HG02840 (cell line): ENCODE results near the gene OSTM1.

Experiments used
- ATAC-seq: cut with Tn5 transposase; IDR thresholded peaks from one replicate; pipeline ENCODE4 v1.9.1; 2021; ENCODE audit warnings: mild to moderate bottlenecking, moderate library complexity, moderate number of reproducible peaks; ENCODE audit not compliant: unreplicated experiment, low FRiP score

OSTM1 gene, protein sequence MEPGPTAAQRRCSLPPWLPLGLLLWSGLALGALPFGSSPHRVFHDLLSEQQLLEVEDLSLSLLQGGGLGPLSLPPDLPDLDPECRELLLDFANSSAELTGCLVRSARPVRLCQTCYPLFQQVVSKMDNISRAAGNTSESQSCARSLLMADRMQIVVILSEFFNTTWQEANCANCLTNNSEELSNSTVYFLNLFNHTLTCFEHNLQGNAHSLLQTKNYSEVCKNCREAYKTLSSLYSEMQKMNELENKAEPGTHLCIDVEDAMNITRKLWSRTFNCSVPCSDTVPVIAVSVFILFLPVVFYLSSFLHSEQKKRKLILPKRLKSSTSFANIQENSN

DNA sequence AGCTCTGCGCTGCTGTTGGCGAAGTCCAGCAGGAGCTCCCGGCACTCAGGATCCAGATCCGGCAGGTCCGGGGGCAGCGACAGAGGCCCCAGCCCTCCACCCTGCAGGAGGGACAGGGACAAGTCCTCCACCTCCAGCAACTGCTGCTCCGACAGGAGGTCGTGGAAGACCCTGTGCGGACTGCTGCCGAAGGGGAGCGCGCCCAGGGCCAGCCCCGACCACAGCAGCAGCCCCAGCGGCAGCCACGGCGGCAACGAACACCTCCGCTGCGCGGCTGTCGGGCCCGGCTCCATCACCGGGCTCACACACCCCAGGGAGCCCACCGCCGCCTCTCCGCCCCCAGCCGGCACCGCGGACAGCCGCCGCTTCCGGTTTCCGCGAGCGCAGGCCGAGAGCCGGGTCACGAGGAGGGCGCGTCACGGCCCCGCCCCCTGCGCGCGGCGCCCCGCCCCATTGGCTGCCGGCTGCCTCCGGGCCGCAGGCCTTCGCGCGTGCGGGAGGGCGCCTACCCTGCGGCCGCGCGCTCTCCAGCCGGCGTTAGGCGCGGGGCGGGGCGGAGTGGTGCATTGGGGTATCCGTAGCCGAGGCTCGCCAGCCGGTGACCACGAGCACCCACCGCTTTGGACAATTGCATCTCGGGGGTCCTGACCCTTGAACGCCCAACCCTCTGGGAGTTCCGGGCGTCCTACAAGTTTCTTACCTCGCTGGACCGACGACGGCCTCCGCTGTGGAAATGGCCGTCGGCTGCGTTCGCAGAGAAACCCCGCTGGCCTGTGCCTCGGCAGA, at the start of gene OSTM1:
Gene OSTM1, minus strand, starts transcription at position 383 of the 786 bp plus-strand sequence. Its CDS starts 90 bp downstream, at position 293.
- ATAC-seq: peak; percentile 93

- no peak for ATAC-seq
Observed at GRCh38 chr6:108123946-108124345, 49.4 kb upstream of the OSTM1 start.

DNA sequence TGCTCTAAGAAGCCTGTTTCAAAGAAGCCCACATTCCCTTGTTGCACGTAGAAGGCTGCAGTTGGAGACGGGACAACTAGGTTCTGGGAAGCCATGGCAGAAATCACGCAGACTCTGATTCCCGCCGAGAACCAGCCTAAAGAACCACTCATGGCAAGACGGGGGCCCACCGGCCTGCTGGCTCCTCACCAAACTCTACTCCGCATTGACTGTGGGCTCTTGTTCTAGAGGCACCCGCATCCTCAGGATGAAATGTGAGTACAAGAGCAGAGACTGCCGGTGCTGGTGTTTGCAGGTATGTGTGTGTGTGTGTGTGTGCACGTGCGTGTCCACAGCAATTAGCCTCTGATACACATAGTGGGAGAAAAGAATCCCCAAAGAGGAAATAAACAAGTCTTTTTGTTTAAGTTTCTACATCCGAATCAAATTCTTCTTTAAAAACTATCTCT, 49.0 kb upstream of the OSTM1 start:
- no peak for ATAC-seq

DNA sequence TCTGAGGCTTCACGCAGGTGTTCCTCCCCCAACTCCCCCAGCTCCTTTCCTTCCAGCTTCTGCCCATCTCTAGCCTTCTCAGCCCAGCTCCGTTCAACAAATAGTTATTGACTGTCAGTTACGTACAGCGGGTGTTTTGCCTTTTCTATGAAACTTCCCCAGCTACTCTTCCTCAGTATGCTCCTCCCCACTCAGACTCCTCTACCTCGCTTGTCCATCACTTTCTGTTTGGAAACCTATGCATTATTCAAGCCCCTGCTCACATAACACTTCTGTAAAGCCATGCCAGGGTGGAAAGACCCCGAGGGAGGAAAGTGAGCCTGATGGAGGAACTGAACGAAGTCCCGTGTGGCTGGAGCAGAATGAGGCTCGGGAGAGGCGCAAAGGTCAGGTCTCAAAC, 47.1 kb upstream of the OSTM1 start:
- no peak for ATAC-seq

- no peak for ATAC-seq
Observed at GRCh38 chr6:108120311-108120710, 45.8 kb upstream of the OSTM1 start.

DNA sequence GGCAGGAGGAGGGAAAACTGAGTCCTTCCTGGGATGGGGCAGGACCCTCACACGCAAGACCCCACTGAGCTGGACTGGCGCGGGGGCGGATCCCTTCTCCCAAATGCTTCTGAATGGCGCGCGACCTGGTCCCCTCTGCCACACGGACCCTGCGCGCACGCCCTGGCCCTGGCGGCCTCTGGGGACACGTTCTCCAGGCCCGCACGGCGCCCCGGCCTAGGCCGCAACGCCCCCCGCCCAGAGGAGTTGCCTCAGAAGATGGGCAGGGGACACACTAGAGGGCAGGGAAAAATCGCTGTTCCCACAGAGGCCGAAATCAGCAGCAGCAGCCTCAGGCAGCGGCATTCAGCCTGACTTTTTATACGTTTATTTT, 45.2 kb upstream of the OSTM1 start:
- ATAC-seq: no peak

DNA sequence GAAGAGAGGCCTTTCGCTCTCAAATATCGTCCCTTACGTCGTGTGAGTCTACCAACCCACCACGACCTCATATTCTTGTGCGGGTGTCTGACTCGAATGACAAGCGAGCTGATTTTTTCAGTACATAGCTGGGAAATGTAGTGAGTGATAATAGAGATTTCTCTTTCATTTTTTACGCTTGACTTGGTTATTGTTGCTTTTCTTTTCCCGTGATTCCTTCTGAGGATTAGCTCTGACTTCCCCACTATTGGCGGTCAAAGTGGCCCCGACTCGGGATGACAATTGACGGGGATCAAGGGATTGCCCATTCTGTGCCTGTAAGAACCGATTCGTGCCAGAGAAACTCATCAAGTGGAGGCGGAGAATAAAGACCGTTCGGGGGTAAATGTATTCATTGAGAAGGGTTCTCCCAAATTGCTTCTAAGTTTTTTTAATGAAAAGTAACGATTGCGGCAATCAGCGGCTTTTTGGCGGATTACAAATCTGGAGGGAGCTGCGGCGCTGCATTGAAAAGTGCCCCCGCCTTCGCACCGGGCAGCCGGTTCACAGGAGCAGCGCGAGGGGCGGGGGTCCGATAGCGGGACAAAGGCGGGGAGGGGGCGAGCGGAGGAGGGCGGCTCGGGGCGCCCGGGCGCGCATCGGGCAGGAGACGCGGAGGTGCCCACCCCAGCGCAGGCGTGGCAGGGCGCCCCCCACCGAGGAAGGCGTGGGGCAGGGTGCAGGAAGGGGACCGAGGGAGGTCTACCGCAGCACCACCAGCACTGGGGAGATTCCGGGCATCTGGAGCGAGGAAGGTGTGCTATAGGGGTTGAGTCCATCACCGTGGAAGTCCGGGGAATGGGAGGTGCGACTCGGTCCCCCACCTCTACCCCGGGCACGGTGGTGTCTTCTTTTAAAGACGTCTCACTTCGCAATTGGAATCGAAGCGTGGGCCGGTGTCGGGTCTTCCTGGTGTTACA, 44.5 kb upstream of the OSTM1 start:
- ATAC-seq: no peak

GRCh38 chr6:108118359-108118724, 43.8 kb upstream of the OSTM1 start:
- ATAC-seq: no peak

- no peak for ATAC-seq
Observed at GRCh38 chr6:108117427-108118358, 43.2 kb upstream of the OSTM1 start.

GRCh38 chr6:108116546-108117426, 42.2 kb upstream of the OSTM1 start:
- no peak for ATAC-seq

- ATAC-seq: no peak
Observed at GRCh38 chr6:108115598-108116058, 41.1 kb upstream of the OSTM1 start.

DNA sequence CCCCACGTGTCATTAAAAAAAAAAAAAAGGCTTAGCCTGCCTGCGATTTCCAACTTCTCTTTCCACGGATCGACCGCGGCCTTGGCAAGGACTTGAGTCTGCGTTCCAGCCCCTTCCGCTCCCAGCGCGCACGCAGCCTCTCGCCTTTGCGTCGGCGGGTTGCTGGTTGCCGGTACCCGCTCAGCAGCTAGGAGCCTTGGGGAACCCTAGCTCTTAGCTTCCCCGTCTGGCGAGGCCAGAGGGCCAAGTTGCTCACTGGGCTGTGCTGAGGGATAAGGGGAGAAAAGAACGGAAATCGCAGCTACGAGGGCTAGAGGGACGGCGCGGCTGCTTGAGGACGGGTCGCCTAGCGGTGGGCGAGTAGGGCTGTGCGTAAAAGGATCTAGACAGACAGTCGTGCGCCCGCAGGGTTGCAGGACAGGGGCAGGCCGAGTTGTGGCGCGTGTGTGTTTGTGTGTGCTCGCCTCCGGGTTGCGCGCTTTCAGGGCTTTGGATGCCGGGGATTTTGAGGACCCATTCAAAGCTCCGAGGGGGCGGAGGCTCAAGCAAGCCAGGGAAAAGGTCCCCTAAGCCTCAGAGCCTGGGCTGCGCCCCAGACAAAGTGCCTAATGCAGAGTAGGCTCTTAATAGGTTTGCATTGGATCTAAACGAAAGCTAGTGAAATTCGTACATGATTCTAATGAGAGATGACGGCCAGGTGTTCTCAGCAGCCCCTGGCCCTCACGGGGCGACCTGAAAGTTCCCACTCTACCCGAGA, 40.5 kb upstream of the OSTM1 start:
- no peak for ATAC-seq

GRCh38 chr6:108113557-108114519, 39.3 kb upstream of the OSTM1 start:
- no peak for ATAC-seq

GRCh38 chr6:108108374-108108773, 33.8 kb upstream of the OSTM1 start:
- ATAC-seq: no peak

DNA sequence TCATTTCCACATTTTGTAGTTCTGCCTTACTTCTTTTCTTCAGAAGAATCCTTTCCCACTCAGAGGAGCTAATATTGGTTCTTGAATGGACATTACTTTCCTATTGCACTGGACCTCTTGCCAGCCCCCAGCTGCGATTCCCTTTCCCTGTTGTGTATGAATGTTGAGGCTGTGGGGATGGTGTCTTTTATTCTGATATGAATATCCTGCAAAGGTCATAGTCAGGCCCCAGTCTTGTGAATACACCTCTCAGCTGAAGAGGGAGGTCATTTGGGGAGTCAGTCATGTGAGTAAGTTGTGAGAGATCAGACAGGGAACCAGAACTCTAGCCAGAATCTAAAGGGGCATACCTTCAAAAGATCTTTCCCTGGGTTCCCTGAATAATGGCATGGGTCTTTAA, 32.6 kb upstream of the OSTM1 start:
- ATAC-seq: no peak

DNA sequence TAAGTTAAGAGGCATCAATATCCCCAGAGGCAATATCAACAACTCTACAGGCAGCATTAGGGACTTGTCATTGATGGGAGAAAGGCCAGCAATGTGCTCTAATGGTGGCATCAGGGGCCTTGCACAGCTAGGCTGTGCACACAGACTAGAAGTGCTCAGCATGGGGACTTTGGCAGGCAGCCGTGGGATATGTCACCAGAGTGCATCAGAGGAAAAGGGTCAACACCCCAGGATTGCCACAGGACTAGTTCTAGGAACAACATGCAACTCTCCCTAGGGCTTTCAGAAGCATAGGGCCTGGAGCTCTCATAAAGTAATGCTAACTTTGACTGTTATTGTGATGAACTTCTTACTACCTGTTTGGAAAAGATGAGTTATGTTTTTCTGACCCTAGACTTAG, 32.2 kb upstream of the OSTM1 start:
- ATAC-seq: no peak

DNA sequence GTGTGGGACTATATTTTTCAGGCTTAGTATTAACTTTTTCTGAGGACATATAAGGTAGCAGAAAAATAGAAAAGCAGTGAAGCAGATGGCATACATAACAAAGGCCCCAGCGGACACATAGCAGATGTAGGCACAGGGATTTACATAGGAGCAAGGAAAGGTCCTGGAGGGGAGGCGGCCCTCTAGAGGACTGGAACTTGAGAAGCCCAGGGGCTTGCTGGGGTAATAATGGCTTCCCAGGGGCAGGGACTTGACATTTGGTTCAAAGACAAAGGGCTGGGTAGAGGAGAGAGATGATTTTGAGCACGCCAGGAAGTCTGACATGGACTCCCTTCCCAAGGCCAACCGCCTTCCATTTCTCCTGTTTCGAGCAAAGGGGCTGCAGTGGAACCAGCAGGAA, 31.7 kb upstream of the OSTM1 start:
- no peak for ATAC-seq
